HG02678 (cell line): ENCODE data around the gene CDH19.

ENCODE experiments used
- ATAC-seq: cut with Tn5 transposase; IDR thresholded peaks from one replicate; pipeline ENCODE4 v1.9.1; 2021; ENCODE audit warnings: mild to moderate bottlenecking, moderate library complexity; ENCODE audit not compliant: unreplicated experiment

Gene CDH19, protein sequence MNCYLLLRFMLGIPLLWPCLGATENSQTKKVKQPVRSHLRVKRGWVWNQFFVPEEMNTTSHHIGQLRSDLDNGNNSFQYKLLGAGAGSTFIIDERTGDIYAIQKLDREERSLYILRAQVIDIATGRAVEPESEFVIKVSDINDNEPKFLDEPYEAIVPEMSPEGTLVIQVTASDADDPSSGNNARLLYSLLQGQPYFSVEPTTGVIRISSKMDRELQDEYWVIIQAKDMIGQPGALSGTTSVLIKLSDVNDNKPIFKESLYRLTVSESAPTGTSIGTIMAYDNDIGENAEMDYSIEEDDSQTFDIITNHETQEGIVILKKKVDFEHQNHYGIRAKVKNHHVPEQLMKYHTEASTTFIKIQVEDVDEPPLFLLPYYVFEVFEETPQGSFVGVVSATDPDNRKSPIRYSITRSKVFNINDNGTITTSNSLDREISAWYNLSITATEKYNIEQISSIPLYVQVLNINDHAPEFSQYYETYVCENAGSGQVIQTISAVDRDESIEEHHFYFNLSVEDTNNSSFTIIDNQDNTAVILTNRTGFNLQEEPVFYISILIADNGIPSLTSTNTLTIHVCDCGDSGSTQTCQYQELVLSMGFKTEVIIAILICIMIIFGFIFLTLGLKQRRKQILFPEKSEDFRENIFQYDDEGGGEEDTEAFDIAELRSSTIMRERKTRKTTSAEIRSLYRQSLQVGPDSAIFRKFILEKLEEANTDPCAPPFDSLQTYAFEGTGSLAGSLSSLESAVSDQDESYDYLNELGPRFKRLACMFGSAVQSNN

DNA sequence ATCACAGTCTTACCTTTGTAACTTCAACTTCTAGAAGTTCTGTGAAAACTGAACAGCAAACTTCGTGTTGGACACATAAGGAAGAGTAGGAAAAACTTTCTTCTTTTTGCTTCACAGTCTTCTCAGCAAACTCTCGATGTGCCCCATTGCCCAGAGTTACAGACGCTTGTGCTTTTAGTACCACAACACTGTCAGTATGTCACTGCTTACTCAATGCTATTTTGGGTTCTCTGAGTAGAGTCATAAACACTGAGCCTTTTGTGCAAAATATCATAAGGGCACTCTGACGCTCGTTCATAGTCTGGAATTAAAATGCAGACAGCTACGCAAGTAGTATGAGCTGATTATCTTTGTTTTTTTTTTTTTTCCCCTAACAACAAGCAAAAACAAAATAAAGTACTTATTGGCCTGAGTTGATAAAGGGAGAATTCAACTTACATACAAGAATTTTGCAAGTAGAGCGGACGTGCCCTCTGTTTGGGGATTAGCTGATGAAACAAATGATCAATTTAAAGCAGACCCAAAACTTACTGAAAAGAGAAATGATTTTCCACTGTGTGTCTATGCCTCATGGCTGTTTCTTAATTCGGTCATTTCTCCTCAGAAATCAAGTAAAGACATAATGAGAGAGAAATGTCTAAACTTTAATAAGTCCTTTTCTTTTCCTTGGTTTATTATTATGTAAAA, at the start of gene CDH19:
Gene CDH19 (minus strand): TSS at position 150 of the 687 bp plus-strand sequence. CDS start 31,886 bp downstream, outside the sequence.
- ATAC-seq, result no peak

DNA sequence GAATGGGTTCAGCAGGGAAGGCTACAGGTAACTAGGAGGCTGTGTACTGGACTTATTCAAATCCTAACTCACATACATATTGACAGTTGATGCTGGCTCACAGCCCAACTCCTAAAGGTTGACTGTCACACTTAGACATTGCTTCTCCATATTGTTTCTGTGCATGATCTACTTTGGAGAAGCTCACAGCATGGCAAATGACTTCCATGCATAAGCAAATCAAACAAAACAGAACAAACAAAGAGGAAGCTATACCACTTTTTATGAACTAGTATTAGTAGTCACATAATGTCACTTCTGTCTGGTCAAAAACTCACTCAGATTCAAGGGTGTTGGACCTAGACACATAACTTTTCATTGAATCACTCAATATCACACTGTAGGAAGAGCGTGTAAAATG, 43.8 kb upstream of the CDH19 start:
- ATAC-seq, result no peak

DNA sequence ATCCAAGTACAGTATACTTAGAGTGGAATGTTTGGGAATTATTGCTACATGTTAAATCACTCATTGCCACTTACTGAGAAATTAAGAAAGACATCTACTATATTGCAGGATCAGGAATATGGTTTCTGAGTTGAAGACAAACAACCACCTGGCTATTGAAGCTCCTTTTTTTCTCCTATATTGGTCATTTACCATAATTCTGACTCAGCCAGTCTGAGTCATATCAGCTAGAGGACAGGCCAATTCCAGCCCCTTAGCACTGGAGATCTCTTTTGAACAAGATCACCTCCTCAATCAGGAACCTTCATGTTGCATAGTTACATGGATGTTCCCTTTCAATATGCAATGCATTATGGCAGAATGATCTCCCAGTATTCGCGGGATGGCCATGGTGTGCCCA, 42.7 kb upstream of the CDH19 start:
- no peak for ATAC-seq

DNA sequence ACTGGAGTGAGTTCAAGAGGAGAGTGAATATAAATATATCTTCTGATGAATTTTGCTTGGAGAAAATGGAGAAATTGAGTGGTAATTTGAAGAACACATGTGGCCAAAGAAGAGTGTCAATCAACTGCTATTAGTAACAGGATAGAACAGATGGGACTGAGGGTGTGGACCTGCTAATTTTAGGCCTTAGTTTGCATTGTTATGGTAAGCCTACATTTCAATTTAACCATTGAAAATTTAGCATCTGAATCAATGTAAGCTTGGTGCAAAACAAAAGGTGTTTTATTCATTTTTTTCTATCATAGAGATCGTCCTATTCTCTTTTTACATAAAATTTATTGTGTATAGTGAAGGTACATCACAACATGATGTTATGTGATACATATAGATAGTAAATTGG, 42.1 kb upstream of the CDH19 start:
- ATAC-seq, result no peak

- no peak for ATAC-seq
These were observed 37.2 kb upstream of the CDH19 start for GRCh38 chr18:66641056-66641455.

GRCh38 chr18:66640431-66640830, 36.5 kb upstream of the CDH19 start:
- no peak for ATAC-seq

DNA sequence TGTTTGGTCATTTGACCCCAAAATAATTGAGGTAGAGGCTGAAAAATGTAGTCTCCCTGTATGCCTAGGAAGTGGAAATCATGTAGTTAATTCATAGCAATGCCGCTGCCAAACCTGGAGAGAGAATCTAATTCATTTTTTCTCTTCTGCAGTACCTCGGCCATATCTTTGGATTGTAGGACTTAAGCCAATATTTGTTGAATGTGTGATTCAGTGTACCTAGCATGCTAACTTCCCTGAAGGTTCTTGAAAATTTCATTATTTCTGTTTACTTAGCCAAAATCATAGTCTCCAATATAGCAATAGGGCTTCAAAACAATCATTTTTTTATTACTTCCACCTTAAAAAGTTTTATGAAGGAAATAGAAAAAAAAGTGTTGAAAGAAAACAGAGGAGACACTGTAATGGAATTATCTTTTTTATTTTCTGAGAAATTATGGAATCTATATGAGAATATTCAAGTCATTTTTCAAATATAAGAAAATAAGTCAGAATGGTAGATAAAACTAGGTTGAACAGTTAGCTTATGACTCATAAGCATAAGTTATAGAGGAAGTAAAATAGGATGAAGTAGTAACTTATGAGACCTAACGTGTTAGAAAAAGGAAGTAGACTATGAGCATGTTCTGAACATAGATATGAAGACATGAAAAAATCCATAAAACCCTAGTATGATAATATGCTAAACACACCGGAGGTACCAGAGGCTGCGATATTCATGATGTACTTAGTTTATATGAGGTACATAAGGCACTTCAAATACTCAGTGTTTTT, 35.2 kb upstream of the CDH19 start:
- ATAC-seq, result no peak

DNA sequence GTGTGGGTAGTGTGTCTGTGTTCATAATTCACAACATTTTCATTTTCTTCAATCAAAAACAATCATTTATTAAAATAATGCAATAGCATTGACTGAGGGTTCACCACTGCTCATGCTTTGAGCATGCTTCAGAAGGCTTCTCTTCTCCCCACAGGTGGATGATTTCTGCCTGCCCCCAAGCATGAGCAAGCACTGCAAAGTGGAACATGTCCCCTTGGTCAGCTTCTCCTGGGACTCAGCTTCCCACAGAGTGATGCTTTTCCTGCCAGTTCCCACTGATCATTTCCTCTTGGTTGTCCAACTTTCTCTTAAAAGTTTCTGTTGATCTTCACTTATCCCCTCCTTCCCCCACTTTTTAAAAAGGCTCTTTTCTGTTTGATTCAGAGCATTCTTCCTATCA, 31.5 kb upstream of the CDH19 start:
- ATAC-seq, result no peak

DNA sequence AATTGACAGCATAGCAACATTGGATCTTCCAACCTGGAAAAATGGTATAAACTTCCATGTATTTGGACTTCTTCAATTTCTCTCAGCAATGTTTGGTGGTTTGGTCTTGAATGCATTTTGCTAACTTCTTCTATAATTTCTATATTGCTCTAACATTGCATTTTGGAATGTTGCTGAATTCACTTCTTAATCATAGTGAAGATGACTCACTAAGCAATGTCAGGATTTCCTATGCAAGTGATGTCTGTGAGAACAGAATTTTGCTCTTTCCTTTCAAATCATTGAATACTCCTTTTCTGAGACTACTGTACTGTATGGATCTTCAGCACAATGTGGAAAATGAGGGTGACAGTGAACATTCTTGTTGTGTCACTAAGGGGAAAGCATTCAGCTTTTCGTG, 28.9 kb upstream of the CDH19 start:
- ATAC-seq, result no peak

- ATAC-seq, result no peak
These were observed 26.9 kb upstream of the CDH19 start for GRCh38 chr18:66630831-66631230.

DNA sequence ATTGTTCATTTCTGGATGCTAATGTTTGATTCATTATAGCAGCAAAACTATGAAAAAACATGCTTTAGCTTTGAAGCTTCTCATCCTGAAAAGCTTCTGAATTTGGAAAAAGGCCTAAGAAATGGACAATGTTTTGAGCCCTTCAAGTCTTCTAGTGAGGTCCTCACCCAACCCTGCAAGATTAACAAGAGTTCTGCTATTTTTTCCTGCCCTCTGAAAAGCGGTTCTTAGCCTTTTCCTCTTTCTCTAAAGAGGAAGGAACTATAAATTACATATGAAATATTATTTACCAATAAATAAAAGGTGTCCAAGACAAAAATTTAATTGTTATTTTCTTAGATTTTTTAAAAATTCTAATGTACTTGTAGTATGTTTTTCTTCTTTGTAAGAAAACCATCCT, 19.9 kb upstream of the CDH19 start:
- ATAC-seq, result no peak

- no peak for ATAC-seq
These were observed 18.1 kb upstream of the CDH19 start for GRCh38 chr18:66621816-66622576.

DNA sequence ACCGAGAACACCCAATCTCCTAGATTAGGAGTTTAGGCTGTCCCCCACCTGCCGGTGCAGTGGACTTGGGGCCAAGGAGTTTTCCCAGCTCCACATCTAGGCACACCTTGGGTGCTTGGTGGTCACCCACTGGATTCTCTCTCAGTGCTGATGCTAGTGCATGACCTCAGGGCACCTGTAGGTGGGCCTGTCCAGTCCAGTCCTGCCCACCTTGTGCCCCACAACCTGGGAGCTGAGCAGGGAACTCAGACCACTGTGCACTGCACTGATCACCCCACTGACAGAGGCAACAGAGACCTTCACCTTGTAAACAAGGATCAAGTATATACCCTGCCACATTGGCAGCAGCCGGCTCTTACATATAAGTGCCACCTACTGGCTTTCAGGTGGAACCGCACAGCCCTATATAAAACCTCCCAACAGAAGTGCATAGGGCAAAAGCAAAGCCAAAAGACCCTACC, 12.7 kb upstream of the CDH19 start:
- peak; percentile 63 for ATAC-seq

DNA sequence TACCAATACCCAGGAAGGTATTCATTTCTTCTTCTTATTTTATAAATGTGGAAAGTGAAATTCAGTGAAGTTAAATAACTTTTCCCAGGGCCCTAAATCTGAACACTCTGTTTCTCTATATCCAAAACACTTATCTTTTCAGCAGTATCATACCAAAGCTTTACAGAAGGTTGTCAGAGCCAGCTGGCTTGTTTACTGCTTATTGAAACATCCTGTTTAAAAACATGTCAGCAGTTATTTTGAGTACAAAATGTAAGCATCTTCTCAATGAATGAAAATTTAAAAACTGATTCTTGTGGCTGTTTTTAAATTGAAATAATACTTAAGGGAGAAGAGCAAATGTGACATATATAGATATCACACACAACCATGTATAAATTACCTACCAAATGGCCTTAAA, 11.3 kb upstream of the CDH19 start:
- no peak for ATAC-seq

DNA sequence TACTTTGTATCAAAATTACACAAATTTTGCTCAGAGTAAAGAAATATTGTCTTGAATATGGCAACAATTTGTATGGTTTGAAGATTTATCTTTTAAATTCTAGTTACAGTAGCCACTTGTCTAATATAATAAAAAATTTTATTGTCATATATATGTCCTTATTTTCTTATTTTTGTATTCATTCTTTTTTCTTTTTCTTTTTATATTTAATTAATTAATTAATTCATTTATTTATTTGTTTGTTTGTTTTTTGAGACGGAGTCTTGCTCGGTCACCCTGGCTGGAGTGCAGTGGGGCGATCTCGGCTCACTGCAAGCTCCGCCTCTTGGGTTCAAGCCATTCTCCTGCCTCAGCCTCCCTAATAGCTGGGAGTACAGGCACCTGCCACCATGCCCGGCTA, 3.7 kb upstream of the CDH19 start:
- ATAC-seq, result no peak

- no peak for ATAC-seq
These were observed 2.2 kb downstream of the CDH19 start for GRCh38 chr18:66601649-66602048.

- ATAC-seq, result no peak
These were observed 4.7 kb downstream of the CDH19 start for GRCh38 chr18:66599190-66599589.

GRCh38 chr18:66587430-66587829, 16.5 kb downstream of the CDH19 start:
- ATAC-seq, result no peak

DNA sequence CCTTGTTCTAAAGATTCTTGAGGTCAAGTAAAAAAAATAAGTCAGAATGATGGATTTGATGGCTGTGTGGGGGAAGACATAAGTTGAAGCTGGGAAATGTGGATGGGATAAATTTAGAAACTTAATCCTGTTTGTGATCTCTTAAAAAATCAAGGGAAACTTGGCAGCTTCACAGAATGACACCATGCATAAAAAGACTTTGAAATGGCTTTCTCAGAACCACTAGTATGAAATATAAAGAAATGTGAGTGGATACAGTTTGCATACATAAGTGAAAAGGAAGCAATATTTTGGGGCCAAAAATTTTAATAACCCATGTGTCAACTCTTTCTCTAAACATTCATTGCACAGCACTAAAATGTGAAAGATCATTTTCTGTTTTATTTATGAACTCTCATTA, 21.7 kb downstream of the CDH19 start:
- ATAC-seq, result no peak

- no peak for ATAC-seq
These were observed 28.6 kb downstream of the CDH19 start for GRCh38 chr18:66575263-66575662.
